Endothelial cell of umbilical vein (primary cell): Measurements from ENCODE around the gene KRTAP10-12. TPM values are rescaled to one million over a fixed set of nuclear protein-coding genes. Genes with fewer than 3 reads are reported as not detected.

ENCODE experiments used
- BruUV-seq: library from RNA; stranded (reverse); fragments of 400-500 nt; replicated peaks from 2 replicates; lab custom pipeline; 2021; lab: Mats Ljungman, UMichigan
- CTCF ChIA-PET: fragments of 300-600, 350-600 bp; sonication (Branson Sonifier 250); formaldehyde crosslinking; loops from one replicate; lab custom pipeline; 2021; ENCODE audit warnings: antibody characterized with exemption, inconsistent platforms; lab: Charles Lee
- POLR2A ChIA-PET: fragments of 300-600, 350-600 bp; sonication (Branson Sonifier 250); formaldehyde crosslinking; loops from one replicate; lab custom pipeline; 2021; ENCODE audit warnings: antibody characterized with exemption, inconsistent platforms; lab: Charles Lee
- DNase-seq: peaks from one replicate; pipeline ENCODE4 v3.0.0-alpha.2; 2011; ENCODE audit warnings: low read depth, low spot score
- FAIRE-seq: peaks from 2 replicates; lab custom pipeline; 2011; peaks lifted over from hg19 to GRCh38; lab: Jason Lieb, UNC
- H2AFZ ChIP-seq: 2 replicates; pipeline ENCODE4 v1.6.0; 2012; ENCODE audit warnings: low read depth, low read length, control low read depth, inconsistent platforms
- H3K27ac ChIP-seq: 2 replicates; pipeline ENCODE4 v1.5.1; 2011; ENCODE audit warnings: low read depth, mild to moderate bottlenecking, control low read depth, low read length, moderate library complexity; ENCODE audit not compliant: insufficient read depth
- H3K27me3 ChIP-seq, 2 experiments: 2 replicates each; pipeline versions ENCODE4 v1.6.0 to v1.6.1; 2011; ENCODE audit warnings: low read length in 2 of 2, mixed read lengths in 1 of 2; ENCODE audit not compliant: control insufficient read depth in 2 of 2, insufficient read depth in 2 of 2
- H3K36me3 ChIP-seq, 2 experiments: 2 replicates in 1 of 2; 3 replicates in 1 of 2; pipeline ENCODE4 v1.5.1; 2011; ENCODE audit warnings: low read length in 2 of 2, mild to moderate bottlenecking in 1 of 2, moderate library complexity in 1 of 2; ENCODE audit not compliant: control insufficient read depth in 2 of 2, insufficient read depth in 2 of 2; ENCODE audit errors: extremely low read depth in 1 of 2
- H3K4me1 ChIP-seq: 3 replicates; pipeline ENCODE4 v1.5.1; 2011; ENCODE audit warnings: mild to moderate bottlenecking, low read length; ENCODE audit not compliant: control insufficient read depth, insufficient read depth; ENCODE audit errors: extremely low read depth
- H3K4me2 ChIP-seq: 2 replicates; pipeline ENCODE4 v1.6.1; 2011; ENCODE audit warnings: low read length, control low read depth, mixed read lengths; ENCODE audit not compliant: insufficient read depth
- H3K4me3 ChIP-seq, 3 experiments: fragments of 200-600 bp in 1 of 3; sonication (generic), shearing (Covaris generic) in 1 of 3; replicated peaks in 1 of 3; 2 replicates each; pipeline ENCODE4 v1.5.1; 2011 to 2016; ENCODE audit warnings: control low read depth in 3 of 3, low read length in 3 of 3, mild to moderate bottlenecking in 2 of 3, inconsistent platforms in 1 of 3, low read depth in 1 of 3, moderate library complexity in 1 of 3; ENCODE audit not compliant: insufficient read depth in 1 of 3
- H3K79me2 ChIP-seq: 2 replicates; pipeline ENCODE4 v1.6.0; 2012; ENCODE audit warnings: low read length, inconsistent platforms; ENCODE audit not compliant: control insufficient read depth, insufficient read depth
- H3K9ac ChIP-seq: replicated peaks from 2 replicates; pipeline ENCODE3; 2011; ENCODE audit warnings: low read length, control low read depth; ENCODE audit not compliant: insufficient read depth; ENCODE audit errors: extremely low read depth
- H3K9me1 ChIP-seq: replicated peaks from 3 replicates; pipeline ENCODE4 v1.6.0; 2011; ENCODE audit warnings: mild to moderate bottlenecking, low read length; ENCODE audit not compliant: control insufficient read depth, insufficient read depth; ENCODE audit errors: extremely low read depth
- H3K9me3 ChIP-seq: replicated peaks from 2 replicates; pipeline ENCODE4 v1.5.1; 2012; ENCODE audit warnings: low read length, inconsistent platforms; ENCODE audit not compliant: control insufficient read depth, insufficient read depth
- H4K20me1 ChIP-seq: replicated peaks from 2 replicates; pipeline ENCODE3; 2011; ENCODE audit warnings: mild to moderate bottlenecking, low read length; ENCODE audit not compliant: control insufficient read depth, insufficient read depth; ENCODE audit errors: extremely low read depth
- CTCF ChIP-seq, 2 donors: IDR thresholded peaks; 1 replicate in 1 of 2; 2 replicates in 1 of 2; pipeline ENCODE4 v1.5.1; 2011; ENCODE audit warnings: low read length in 2 of 2, mild to moderate bottlenecking in 2 of 2, moderate library complexity in 2 of 2, control low read depth in 1 of 2, inconsistent platforms in 1 of 2, low read depth in 1 of 2; ENCODE audit not compliant: insufficient read depth in 1 of 2; ENCODE audit errors: extremely low read depth in 1 of 2
- EZH2 ChIP-seq: IDR thresholded peaks from 2 replicates; pipeline ENCODE4 v1.6.1; 2012; ENCODE audit warnings: borderline replicate concordance, low read depth, mild to moderate bottlenecking, moderate library complexity, low read length, inconsistent platforms; ENCODE audit not compliant: severe bottlenecking
- FOS ChIP-seq: IDR thresholded peaks from 2 replicates; pipeline ENCODE4 v1.6.1; 2011; ENCODE audit warnings: mild to moderate bottlenecking, low read length, moderate library complexity, borderline replicate concordance; ENCODE audit not compliant: insufficient read depth
- GATA2 ChIP-seq: IDR thresholded peaks from 2 replicates; pipeline ENCODE4 v1.7.0; 2011; ENCODE audit warnings: low read depth, mild to moderate bottlenecking, moderate library complexity, mixed read lengths, low read length; ENCODE audit not compliant: insufficient read length, insufficient read depth
- JUN ChIP-seq: IDR thresholded peaks from 2 replicates; pipeline ENCODE4 v1.6.1; 2011; ENCODE audit warnings: borderline replicate concordance, low read depth; ENCODE audit not compliant: insufficient read length, insufficient read depth
- MAX ChIP-seq: IDR thresholded peaks from 2 replicates; pipeline ENCODE4 v1.6.1; 2011; ENCODE audit not compliant: insufficient read depth, insufficient read length
- MYC ChIP-seq: IDR thresholded peaks from one replicate; pipeline ENCODE4 v1.6.1; 2011; ENCODE audit warnings: mild to moderate bottlenecking, low read depth, low read length
- POLR2A ChIP-seq: IDR thresholded peaks from 2 replicates; pipeline ENCODE4 v1.6.1; 2012; ENCODE audit warnings: low read depth, mild to moderate bottlenecking, control low read depth, low read length
- POLR2AphosphoS5 ChIP-seq: IDR thresholded peaks from 2 replicates; pipeline ENCODE4 v1.6.1; 2012; ENCODE audit warnings: low read depth, mild to moderate bottlenecking, control low read depth, low read length, moderate library complexity; ENCODE audit not compliant: insufficient read depth
- dilution Hi-C: fragments of 300-500 bp; cut with MboI; formaldehyde crosslinking; loops from one replicate; pipeline ENCODE4 v1.15.0; 2019; ENCODE audit warnings: low sequenced_read_pairs; ENCODE audit not compliant: extremely low pct_ligation_motif_present
- intact Hi-C: fragments of 100-400 bp; cut with micrococcal nuclease; formaldehyde crosslinking; loops from one replicate; pipeline ENCODE4 v1.10.0; 2022
- polyA plus RNA-seq, 4 experiments: library from polyadenylated mRNA; depleted of rRNA in 3 of 4; stranded (reverse) in 3 of 4; unstranded in 1 of 4; fragments of >200 nt; gene quantifications; 2 replicates each; pipeline versions ENCODE4 v1.2.1 to v1.2.3, GENCODE V29; 2011 to 2012; ENCODE audit warnings: missing spikeins in 1 of 4
- total RNA-seq: library from RNA; stranded (reverse); gene quantifications from 2 replicates; pipeline ENCODE4 v1.2.3, GENCODE V29; 2021

Gene KRTAP10-12
- total and polyA plus RNA-seq, 2 donors (not counting 3 experiments of a cell fraction or from before 2014, with no cell fraction given) = not detected

GRCh38 chr21:44656868-44657267 is 40.1 kb upstream of the KRTAP10-12 start:
- Histone ChIP-seq H3K9me1 (no peaks in the 10 kb centered on the region), H3K27ac (no peak overlapping the region), H3K27me3 (no peaks in the 10 kb centered on the region), H3K4me2 (no peak overlapping the region), H3K36me3 (no peaks in the 10 kb centered on the region), H3K4me1 (no peaks in the 10 kb centered on the region), H2AFZ (no peak overlapping the region), H3K9ac (no peak overlapping the region), H3K9me3 (no peaks in the 10 kb centered on the region), H4K20me1 (no peaks in the 10 kb centered on the region), H3K4me3 (no peak overlapping the region), H3K79me2 (no peaks in the 10 kb centered on the region)
- TF ChIP-seq MYC (no peak), FOS (no peak), MAX (no peak), JUN (no peak), EZH2 (no peak), CTCF (IDR thresholded peaks at IDR 0.05; ENCODE audit: extremely low read depth in 1 of 2, insufficient read depth in 1 of 2, low read depth in 1 of 2, low read length in 2 of 2) (no peak), GATA2 (no peak), POLR2AphosphoS5 (no peak), POLR2A (no peak)
- ChIA-PET POLR2A (no interaction called here), CTCF (no interaction called here)
- FAIRE-seq (no peak), DNase-seq (no peak)
- no TSS peak for BruUV-seq
- dilution Hi-C loops = no loop called here
- intact Hi-C loops = no loop called here
